Naive B cell (primary cell): ENCODE data around the gene SPATC1L. TPM values are rescaled to one million over a fixed set of nuclear protein-coding genes. Genes with fewer than 3 reads are reported as not detected.

Source experiments
- ATAC-seq, 2 donors: fragments of 150-1000 bp; cut with Tn5 transposase; 2 replicates each; pipeline ENCODE4 v1.10.0; 2021; ENCODE audit warnings: low read depth in 2 of 2, mild to moderate bottlenecking in 2 of 2, moderate library complexity in 2 of 2
- DNase-seq: peaks from one replicate; pipeline ENCODE4 v3.0.0; 2022
- H3K27ac Mint-ChIP-seq, 6 donors: one replicate each; pipeline ENCODE4 v1.8.0; 2020 to 2022; ENCODE audit warnings: mild to moderate bottlenecking in 6 of 6, mixed read lengths in 6 of 6, moderate library complexity in 5 of 6, inconsistent platforms in 2 of 6
- H3K27me3 Mint-ChIP-seq, 3 donors: one replicate each; pipeline ENCODE4 v1.8.0; 2021 to 2022; ENCODE audit warnings: mixed read lengths in 3 of 3, mild to moderate bottlenecking in 1 of 3
- H3K36me3 Mint-ChIP-seq, 2 donors: one replicate each; pipeline ENCODE4 v1.8.0; 2020 to 2022; ENCODE audit warnings: mixed read lengths in 2 of 2, inconsistent platforms in 1 of 2, mild to moderate bottlenecking in 1 of 2
- H3K4me1 Mint-ChIP-seq, 3 donors: one replicate each; pipeline ENCODE4 v1.8.0; 2020 to 2022; ENCODE audit warnings: mixed read lengths in 3 of 3, inconsistent platforms in 1 of 3, mild to moderate bottlenecking in 1 of 3, moderate library complexity in 1 of 3
- H3K4me3 Mint-ChIP-seq, 8 donors: one replicate each; pipeline ENCODE4 v1.8.0; 2020 to 2022; ENCODE audit warnings: mild to moderate bottlenecking in 8 of 8, mixed read lengths in 8 of 8, moderate library complexity in 8 of 8, inconsistent platforms in 2 of 8
- H3K9me3 Mint-ChIP-seq, 7 donors: one replicate each; pipeline ENCODE4 v1.8.0; 2020 to 2022; ENCODE audit warnings: mixed read lengths in 7 of 7, mild to moderate bottlenecking in 5 of 7, inconsistent platforms in 2 of 7, moderate library complexity in 1 of 7
- polyA plus RNA-seq, 6 donors: library from polyadenylated mRNA; unstranded; fragments of 300-500 nt; fragmentation: Illumina TruSeq; gene quantifications; one replicate each; pipeline ENCODE4 v1.2.3, GENCODE V29; 2021; ENCODE audit warnings: low read depth in 6 of 6

SPATC1L gene
- polyA plus RNA-seq, 6 donors from 2014 or later: 4.8 to 13.5 (median 10.7) TPM

DNA sequence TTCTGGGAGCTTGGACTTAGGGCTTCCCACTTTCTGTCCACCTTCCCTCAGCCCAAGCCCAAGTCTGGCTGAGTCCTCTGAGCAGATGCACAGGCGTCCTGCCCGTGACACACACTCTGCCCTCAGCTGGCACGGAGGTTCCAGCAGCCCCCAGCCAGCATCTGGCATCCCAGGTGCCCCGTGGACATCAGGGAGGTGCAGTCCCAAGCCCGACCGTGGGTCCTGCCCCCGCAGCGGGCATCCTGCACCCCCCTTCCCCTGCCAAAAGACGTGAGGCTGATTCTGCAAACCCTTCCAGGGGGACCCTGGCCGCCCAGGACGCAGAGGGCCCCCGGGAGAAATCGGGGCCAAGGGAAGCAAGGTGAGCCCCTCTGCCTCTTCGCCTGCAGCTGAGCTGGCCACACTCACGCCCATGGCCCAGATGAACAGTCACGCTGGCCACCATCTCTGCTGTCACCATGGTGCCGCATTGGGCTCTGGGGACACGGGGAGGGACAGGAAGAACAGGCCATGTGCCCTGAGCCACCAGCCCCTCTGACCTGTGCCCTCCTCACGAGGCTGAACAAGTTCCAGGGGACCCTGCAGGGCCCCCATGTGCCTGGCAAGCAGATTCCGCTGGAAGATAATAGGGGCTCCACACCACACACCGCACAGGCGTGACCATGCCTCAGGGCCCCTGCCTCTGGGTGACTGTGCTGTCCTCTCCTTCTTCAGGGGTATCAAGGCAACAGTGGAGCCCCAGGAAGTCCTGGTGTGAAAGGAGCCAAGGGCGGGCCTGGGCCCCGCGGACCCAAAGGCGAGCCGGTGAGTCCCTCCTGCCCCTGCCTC, 65.7 kb downstream of the SPATC1L start:
- Mint-ChIP-seq H3K9me3 (peaks cover 0 to 3% (median 0%) of the 10 kb centered on the region in 7 donors), H3K4me1 (peaks cover 0 to 3% (median 0%) of the 10 kb centered on the region in 3 donors), H3K27me3 (peaks cover 0 to 2% (median 0%) of the 10 kb centered on the region in 3 donors), H3K36me3 (no peaks in the 10 kb centered on the region), H3K4me3 (no peak overlapping the region), H3K27ac (no peak overlapping the region)
- ATAC-seq (no peak), DNase-seq (no peak)

DNA sequence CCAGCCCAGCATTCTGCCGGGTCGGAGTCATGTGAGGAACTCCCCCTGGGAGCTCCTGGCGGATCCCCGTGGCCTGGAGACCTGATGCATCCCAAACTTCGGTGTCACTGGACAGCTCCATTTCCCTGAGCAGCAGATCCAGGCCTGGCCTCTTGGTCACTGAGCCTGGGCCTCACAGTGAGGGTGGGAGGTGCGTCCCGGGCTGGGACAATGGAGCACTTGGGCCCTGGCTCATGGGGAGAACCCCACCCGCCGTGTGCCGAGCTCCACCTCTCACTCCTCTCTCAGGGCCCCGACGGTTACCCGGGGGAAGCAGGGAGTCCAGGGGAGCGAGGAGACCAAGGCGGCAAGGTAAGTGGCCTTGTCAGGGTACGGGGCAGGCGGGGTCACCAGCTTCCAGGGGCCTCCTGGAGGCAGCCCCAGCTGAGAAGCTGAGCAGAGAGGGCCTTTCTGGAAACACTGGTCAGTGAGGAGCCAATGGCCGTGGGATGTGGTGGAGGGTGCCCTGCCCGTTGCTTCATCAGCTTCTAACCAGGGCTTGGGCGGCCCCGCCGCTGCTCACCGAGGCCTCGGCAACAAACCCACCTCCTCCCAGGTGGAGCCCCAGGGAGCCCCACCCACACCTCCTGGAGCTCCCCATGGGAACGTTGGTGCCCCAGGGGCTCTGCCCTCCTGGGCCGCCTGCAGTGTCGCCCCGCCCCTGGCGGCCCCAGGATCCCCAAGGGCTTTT, 66.5 kb downstream of the SPATC1L start:
- Mint-ChIP-seq H3K9me3 (no peaks in the 10 kb centered on the region), H3K4me1 (no peaks in the 10 kb centered on the region), H3K27me3 (no peaks in the 10 kb centered on the region), H3K4me3 (no peak overlapping the region), H3K36me3 (no peaks in the 10 kb centered on the region), H3K27ac (no peak overlapping the region)
- ATAC-seq: no peak
- no peak for DNase-seq

DNA sequence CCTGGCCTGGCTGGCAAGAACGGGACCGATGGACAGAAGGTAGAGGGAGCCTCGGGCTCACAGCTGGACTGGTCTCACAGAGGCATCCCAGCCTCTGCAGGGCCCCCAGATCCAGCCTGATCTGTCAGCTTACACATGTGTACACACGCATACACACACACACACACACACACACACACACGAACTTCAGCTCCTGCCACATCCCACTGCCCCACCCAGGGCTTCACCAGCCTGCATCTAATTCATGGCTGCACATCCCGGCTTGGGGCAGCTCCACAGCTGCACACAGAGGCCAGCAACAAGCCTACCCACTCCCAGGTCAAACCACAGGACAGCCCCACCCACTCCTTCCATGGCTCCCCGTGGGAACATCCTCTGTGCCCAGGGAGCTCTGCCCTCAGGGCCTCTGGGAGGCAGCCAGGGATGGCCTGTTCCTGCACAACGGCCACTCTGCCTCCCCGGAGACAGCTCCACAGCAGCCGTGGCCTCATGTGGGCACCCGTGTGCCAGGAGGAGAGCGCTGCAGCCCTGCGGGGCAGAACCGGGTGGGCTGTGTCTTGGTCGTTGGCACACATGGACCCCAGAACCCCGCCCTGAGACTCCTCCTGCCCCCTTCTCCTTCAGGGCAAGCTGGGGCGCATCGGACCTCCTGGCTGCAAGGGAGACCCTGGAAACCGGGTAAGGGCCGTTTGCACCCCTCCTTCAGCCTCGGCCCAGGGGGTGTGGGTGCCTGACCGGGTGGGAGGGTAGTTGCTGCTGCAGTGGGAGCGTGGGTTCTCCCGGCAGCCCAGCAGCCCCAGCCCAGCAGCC, 67.3 kb downstream of the SPATC1L start:
- Mint-ChIP-seq H3K9me3 (no peaks in the 10 kb centered on the region), H3K4me3 (no peak overlapping the region), H3K4me1 (no peaks in the 10 kb centered on the region), H3K27me3 (no peaks in the 10 kb centered on the region), H3K27ac (no peak overlapping the region), H3K36me3 (no peaks in the 10 kb centered on the region)
- no peak for DNase-seq
- ATAC-seq: no peak

DNA sequence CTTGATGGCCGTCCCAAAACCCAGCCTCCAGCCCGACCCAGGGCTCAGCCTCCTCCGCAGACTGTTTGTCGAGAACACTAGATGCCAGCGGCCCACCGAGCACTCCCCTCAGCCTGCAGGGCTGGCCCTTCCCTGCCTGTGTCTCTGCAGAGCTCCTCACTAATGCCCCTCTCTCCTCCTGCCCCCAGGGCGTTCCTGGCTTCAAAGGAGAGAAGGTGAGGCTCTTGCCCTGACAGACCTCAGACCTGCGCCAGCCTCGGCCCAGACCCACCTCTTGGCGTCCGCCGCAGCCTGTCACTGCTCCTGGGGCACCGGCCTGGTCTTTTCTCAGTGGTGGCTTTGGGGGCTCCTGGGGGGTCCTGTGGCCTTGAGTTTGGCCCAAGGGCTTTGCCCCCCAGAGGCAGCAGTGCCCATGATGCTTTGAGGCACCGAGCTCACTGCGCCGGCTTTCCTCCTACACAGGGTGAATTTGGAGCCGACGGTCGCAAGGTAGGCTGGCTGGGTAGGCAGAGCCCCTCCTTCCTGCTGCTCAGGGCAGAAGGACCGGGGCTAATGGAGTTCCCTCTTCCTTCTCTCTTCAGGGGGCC, 68.0 kb downstream of the SPATC1L start:
- no peaks in the 10 kb centered on the region for H3K4me1 Mint-ChIP-seq
- H3K36me3 Mint-ChIP-seq: no peaks in the 10 kb centered on the region
- H3K27me3 Mint-ChIP-seq: no peaks in the 10 kb centered on the region
- no peak overlapping the region for H3K27ac Mint-ChIP-seq
- ATAC-seq (no peak), DNase-seq (no peak)
- no peaks in the 10 kb centered on the region for H3K9me3 Mint-ChIP-seq
- no peak overlapping the region for H3K4me3 Mint-ChIP-seq

DNA sequence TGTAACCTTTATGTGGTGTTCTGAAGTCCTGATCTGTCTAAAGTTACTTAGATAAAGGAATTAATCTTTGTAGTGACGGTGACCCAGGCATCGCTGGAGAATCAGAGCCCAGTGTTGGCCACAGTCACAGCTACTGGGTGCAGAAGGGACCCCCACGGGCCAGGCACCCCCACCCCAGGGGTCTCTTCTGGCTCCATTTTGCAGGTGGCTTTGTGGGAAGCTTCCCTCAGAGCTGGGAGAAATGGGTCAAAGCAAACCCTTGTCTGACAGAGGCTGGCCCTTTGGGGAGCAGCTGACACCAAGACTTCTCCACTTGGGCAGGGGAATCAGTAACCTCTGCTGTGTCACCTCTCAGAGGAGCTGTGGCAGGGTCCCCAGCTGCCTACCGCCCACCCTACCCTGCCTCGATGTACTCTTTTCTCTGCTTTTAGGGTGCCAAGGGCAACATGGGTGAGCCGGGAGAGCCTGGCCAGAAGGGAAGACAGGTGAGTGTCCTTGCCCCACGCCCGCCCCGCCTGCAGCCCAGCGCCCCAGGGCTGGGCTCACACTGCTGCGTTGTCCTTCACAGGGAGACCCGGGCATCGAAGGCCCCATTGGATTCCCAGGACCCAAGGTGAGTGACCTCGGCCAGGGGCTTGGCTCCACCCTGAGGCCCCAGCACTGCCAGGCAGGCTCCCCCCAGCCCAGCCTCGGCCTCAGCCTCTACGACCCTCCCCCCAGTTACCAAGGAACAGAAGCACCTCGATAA, 68.6 kb downstream of the SPATC1L start:
- Mint-ChIP-seq H3K27ac (no peak overlapping the region), H3K36me3 (no peaks in the 10 kb centered on the region), H3K9me3 (no peaks in the 10 kb centered on the region), H3K4me1 (no peaks in the 10 kb centered on the region), H3K27me3 (no peaks in the 10 kb centered on the region), H3K4me3 (no peak overlapping the region)
- ATAC-seq (no peak), DNase-seq (no peak)

DNA sequence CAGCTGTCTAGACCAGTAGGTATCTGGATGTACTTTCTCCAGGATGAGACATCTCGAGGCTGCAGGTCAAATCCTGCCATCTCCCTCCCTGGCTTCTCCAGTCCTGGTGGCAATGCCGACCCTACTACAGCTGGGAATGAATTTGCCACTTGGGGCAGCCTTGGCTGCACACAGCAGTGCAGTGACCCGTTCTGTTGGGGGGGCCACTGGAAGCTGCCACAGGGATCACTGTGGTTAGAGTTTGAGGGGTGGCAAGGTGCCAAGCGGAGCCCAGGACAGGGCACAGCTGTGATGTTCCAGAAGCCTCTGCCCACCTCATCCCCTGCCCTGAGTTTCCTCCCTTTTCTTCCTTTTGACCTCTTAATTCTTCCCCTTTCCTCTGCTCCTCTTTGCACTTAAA, 69.3 kb downstream of the SPATC1L start:
- Mint-ChIP-seq H3K9me3 (no peaks in the 10 kb centered on the region), H3K27ac (no peak overlapping the region), H3K4me3 (no peak overlapping the region), H3K4me1 (no peaks in the 10 kb centered on the region), H3K36me3 (no peaks in the 10 kb centered on the region), H3K27me3 (no peaks in the 10 kb centered on the region)
- ATAC-seq (no peak), DNase-seq (no peak)

DNA sequence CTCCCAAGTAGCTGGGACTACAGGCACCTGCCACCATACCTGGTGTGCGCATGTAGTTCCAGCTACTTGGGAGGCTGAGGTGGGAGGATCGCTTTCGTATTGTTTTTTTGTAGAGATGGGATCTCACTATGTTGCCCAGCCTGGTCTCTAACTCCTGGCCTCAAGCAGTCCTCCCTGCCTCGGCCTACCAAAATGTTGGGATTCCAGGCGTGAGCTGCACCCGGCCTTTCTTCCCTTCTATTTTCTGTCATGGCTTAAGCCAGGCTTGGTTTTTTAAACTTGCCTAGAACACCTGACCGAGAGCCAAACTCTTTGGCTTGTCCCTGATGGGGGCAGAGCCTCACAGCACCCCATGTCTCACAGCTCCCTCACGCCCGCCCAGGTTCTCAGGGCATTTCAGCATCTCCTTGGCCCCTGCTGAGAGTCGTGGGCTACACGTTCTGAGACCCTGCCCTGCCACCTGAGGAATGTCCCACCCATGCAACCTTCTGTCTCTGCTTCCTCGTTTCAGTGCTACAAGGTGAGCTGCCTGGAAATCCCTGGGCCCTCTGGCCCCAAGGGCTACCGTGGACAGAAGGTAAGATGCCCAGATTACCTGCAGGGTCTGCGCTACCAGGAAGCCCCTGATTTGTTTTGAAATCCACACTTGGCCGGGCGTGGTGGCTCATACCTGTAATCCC, 70.6 kb downstream of the SPATC1L start:
- no peak for ATAC-seq
- Mint-ChIP-seq H3K27ac (no peak overlapping the region), H3K27me3 (no peaks in the 10 kb centered on the region), H3K9me3 (peaks cover 0 to 2% (median under 1%) of the 10 kb centered on the region in 7 donors), H3K4me1 (no peaks in the 10 kb centered on the region), H3K4me3 (no peak overlapping the region), H3K36me3 (peaks cover 0 to under 1% of the 10 kb centered on the region in 2 donors)
- DNase-seq: no peak

DNA sequence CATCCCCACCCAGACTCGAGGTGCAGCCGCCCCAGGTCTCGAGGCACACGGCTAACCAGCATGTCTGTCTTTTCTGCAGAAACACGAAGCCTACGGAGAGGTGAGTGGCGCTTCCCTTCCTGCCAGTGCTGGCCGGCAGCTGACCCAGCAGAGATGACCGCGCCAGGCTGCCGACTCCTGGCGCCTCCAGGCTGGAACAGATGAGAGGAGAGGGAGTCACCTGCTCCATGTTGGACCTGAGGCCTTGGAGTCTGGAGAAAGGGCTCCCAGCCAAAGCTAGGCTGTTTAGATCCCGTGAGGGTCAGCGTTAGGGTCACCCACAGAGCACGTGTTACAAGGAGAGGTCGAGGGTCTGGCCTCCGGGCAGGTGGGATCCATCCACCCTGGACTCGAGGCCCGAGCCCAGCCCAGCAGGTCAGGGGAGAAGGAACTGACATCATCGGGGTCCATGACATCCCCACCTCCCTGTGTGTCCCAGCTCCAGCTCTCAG, 71.5 kb downstream of the SPATC1L start:
- DNase-seq: no peak

DNA sequence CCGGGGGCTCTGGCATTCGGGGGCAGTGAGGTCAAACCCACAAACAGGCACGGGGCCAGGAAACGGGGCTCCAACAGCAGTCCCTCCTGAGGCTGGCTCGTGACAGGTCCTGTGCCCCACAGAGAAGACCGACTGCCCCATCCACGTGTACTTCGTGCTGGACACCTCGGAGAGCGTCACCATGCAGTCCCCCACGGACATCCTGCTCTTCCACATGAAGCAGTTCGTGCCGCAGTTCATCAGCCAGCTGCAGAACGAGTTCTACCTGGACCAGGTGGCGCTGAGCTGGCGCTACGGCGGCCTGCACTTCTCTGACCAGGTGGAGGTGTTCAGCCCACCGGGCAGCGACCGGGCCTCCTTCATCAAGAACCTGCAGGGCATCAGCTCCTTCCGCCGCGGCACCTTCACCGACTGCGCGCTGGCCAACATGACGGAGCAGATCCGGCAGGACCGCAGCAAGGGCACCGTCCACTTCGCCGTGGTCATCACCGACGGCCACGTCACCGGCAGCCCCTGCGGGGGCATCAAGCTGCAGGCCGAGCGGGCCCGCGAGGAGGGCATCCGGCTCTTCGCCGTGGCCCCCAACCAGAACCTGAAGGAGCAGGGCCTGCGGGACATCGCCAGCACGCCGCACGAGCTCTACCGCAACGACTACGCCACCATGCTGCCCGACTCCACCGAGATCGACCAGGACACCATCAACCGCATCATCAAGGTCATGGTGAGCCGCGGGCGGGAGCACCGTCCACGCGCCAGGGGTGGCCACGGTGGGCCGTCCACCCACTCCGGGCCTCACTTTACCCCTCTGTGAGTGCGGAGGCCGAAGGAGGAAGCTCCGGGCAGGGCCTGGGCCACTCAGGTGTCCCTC, 72.2 kb downstream of the SPATC1L start:
- Mint-ChIP-seq H3K4me1 (no peaks in the 10 kb centered on the region), H3K27me3 (peaks cover 0 to 7% (median 4%) of the 10 kb centered on the region in 3 donors), H3K9me3 (peaks cover 0 to 17% (median 15%) of the 10 kb centered on the region in 7 donors), H3K27ac (no peak overlapping the region), H3K4me3 (no peak overlapping the region), H3K36me3 (peaks cover 10 to 11% of the 10 kb centered on the region in 2 donors)
- no peak for ATAC-seq
- DNase-seq: no peak

More for the DNA sequence above, 71.5 kb downstream of the SPATC1L start:
- Mint-ChIP-seq H3K27me3 (peaks cover 0 to under 1% (median 0%) of the 10 kb centered on the region in 3 donors), H3K36me3 (peaks cover 4 to 10% of the 10 kb centered on the region in 2 donors), H3K4me3 (no peak overlapping the region), H3K9me3 (peaks cover 0 to 10% (median 9%) of the 10 kb centered on the region in 7 donors), H3K4me1 (no peaks in the 10 kb centered on the region), H3K27ac (no peak overlapping the region)
- no peak for ATAC-seq

DNA sequence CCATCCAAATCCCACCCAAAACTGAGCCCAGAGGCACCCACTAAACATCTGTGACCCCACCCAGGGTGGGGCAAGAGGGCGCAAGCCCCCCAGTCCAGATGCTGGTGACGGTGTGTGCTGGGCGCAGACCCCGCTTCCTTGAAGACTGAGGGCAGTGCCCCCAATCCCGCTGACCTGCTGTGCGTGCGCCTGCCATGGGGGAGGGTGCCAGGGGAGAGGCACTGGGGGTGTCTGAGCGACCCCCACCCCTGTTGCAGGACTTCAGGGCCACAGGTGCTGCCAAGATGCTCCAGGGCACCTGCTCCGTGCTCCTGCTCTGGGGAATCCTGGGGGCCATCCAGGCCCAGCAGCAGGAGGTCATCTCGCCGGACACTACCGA, 73.1 kb downstream of the SPATC1L start:
- peaks cover 0 to 9% (median 8%) of the 10 kb centered on the region in 3 donors for H3K27me3 Mint-ChIP-seq
- peaks cover 0 to 24% (median 15%) of the 10 kb centered on the region in 7 donors for H3K9me3 Mint-ChIP-seq
- no peak overlapping the region for H3K27ac Mint-ChIP-seq
- H3K4me1 Mint-ChIP-seq: no peaks in the 10 kb centered on the region
- H3K36me3 Mint-ChIP-seq: peaks cover 10 to 11% of the 10 kb centered on the region in 2 donors
- H3K4me3 Mint-ChIP-seq: no peak overlapping the region
- no peak for DNase-seq
- ATAC-seq: no peak
